Superior temporal gyrus (tissue), 1 donor: ENCODE results near the gene PAX2.

Experiments used
- DNase-seq: peaks from one replicate; pipeline ENCODE4 v3.0.0-alpha.2; 2016; ENCODE audit errors: extremely low spot score

The PAX2 gene

GRCh38 chr10:100755821-100756220, 10.4 kb downstream of the PAX2 start:
- no peak for DNase-seq

- DNase-seq, result no peak
Measured at GRCh38 chr10:100759331-100759730, 13.9 kb downstream of the PAX2 start.

GRCh38 chr10:100760726-100761125, 15.3 kb downstream of the PAX2 start:
- DNase-seq, result no peak

- no peak for DNase-seq
Measured at GRCh38 chr10:100761191-100761590, 15.8 kb downstream of the PAX2 start.

GRCh38 chr10:100763043-100763747, 17.8 kb downstream of the PAX2 start:
- DNase-seq, result no peak

GRCh38 chr10:100766693-100767421, 21.5 kb downstream of the PAX2 start:
- no peak for DNase-seq

GRCh38 chr10:100767422-100767775, 22.0 kb downstream of the PAX2 start:
- no peak for DNase-seq

- no peak for DNase-seq
Measured at GRCh38 chr10:100769481-100769880, 24.1 kb downstream of the PAX2 start.

GRCh38 chr10:100773646-100774045, 28.3 kb downstream of the PAX2 start:
- no peak for DNase-seq

GRCh38 chr10:100774223-100774622, 28.8 kb downstream of the PAX2 start:
- DNase-seq, result no peak

- no peak for DNase-seq
Measured at GRCh38 chr10:100774876-100775275, 29.5 kb downstream of the PAX2 start.

GRCh38 chr10:100775386-100775785, 30.0 kb downstream of the PAX2 start:
- DNase-seq, result no peak

- DNase-seq, result no peak
Measured at GRCh38 chr10:100775871-100776270, 30.5 kb downstream of the PAX2 start.

- DNase-seq, result no peak
Measured at GRCh38 chr10:100776671-100777070, 31.3 kb downstream of the PAX2 start.

- no peak for DNase-seq
Measured at GRCh38 chr10:100779329-100779728, 33.9 kb downstream of the PAX2 start.

GRCh38 chr10:100780324-100780723, 34.9 kb downstream of the PAX2 start:
- DNase-seq, result no peak

GRCh38 chr10:100781145-100781665, 35.8 kb downstream of the PAX2 start:
- DNase-seq, result no peak

GRCh38 chr10:100782461-100783244, 37.3 kb downstream of the PAX2 start:
- no peak for DNase-seq

GRCh38 chr10:100784126-100784525, 38.7 kb downstream of the PAX2 start:
- DNase-seq, result no peak

GRCh38 chr10:100786591-100786990, 41.2 kb downstream of the PAX2 start:
- no peak for DNase-seq

GRCh38 chr10:100788002-100788903, 42.9 kb downstream of the PAX2 start:
- no peak for DNase-seq
